GM13977 (cell line): ENCODE results near the gene HAGHL.

Source experiments
- DNase-seq: peaks from one replicate; pipeline ENCODE4 v3.0.0; 2012; ENCODE audit warnings: low spot score
- CTCF ChIP-seq: IDR thresholded peaks from 2 replicates; pipeline ENCODE4 v1.5.1; 2012; ENCODE audit warnings: mild to moderate bottlenecking, control low read depth; ENCODE audit not compliant: insufficient read depth; ENCODE audit errors: extremely low read depth, missing control alignments
- in situ Hi-C: fragments of 300-500 bp; cut with MboI; formaldehyde crosslinking; loops from one replicate; pipeline ENCODE4 v1.12.0; 2022; ENCODE audit warnings: low sequenced_read_pairs, low pct_unique_long_range_greater_than_20kb, mixed read lengths, inconsistent platforms; ENCODE audit not compliant: unreplicated experiment

Gene HAGHL

GRCh38 chr16:726438-727290 lies at the start of gene HAGHL, which contains the start of gene CCDC78:
Gene HAGHL (plus strand): TSS chr16:727106. CDS start chr16:727510, 404 bp downstream.
Gene CCDC78 (minus strand): TSS chr16:726443. CDS start chr16:726367, 76 bp downstream.
- TF ChIP-seq CTCF, result peak; percentile 1
- peak; percentile 90 for DNase-seq
- in situ Hi-C loops, result no loop called here

- no peak for DNase-seq
- TF ChIP-seq CTCF, result no peak
- in situ Hi-C loops, result no loop called here
Measured at GRCh38 chr16:677316-678190, 49.4 kb upstream of the HAGHL start.

GRCh38 chr16:678209-678857 lies 48.6 kb upstream of the HAGHL start:
- in situ Hi-C loops, result no loop called here
- DNase-seq, result no peak
- TF ChIP-seq CTCF, result no peak

- in situ Hi-C loops, result no loop called here
- TF ChIP-seq CTCF, result no peak
- DNase-seq, result peak; percentile 70
Measured at GRCh38 chr16:678858-679813, 47.8 kb upstream of the HAGHL start.

GRCh38 chr16:679814-680624 lies 46.9 kb upstream of the HAGHL start, which contains the start of gene STUB1:
Gene STUB1 (plus strand): TSS chr16:680410. CDS start chr16:680526, 116 bp downstream.
- TF ChIP-seq CTCF, result no peak
- in situ Hi-C loops, result no loop called here
- DNase-seq, result peak; percentile 92
